GM12891 (cell line): ENCODE results near the gene SHROOM3.

Experiments used
- POLR2AphosphoS5 ChIP-seq: IDR thresholded peaks from 2 replicates; pipeline ENCODE4 v1.6.1; 2011; ENCODE audit warnings: low read depth, low read length, control low read depth
- TAF1 ChIP-seq: IDR thresholded peaks from 2 replicates; pipeline ENCODE4 v1.6.1; 2011; ENCODE audit warnings: low read depth, low read length, control low read depth

GRCh38 chr4:76784237-76784636 is 349.2 kb downstream of the SHROOM3 start:
- TF ChIP-seq POLR2AphosphoS5 (no peak), TAF1 (no peak)
